Psoas muscle (tissue), 8 donors: ENCODE measurements around the gene OLFM4. TPM values are rescaled to one million over a fixed set of nuclear protein-coding genes. Genes with fewer than 3 reads are reported as not detected.

ENCODE experiments used
- ATAC-seq, 4 donors: fragments of 200-7000 bp; cut with Tn5 transposase; one replicate each; pipeline ENCODE4 v1.9.1; 2020; ENCODE audit warnings: moderate library complexity in 3 of 4, mild to moderate bottlenecking in 2 of 4
- DNase-seq, 2 donors: peaks; one replicate each; pipeline ENCODE4 v3.0.0-alpha.2; 2020
- H3K27ac ChIP-seq: fragments of 200-600 bp; one replicate; pipeline ENCODE4 v1.8.0; 2022
- H3K27me3 ChIP-seq, 3 donors: fragments of 200-600 bp in 1 of 3; one replicate each; pipeline versions ENCODE4 v1.6.1 to v1.8.0; 2013 to 2022; ENCODE audit warnings: low read length in 2 of 3, mild to moderate bottlenecking in 2 of 3, moderate library complexity in 1 of 3; ENCODE audit not compliant: insufficient read depth in 3 of 3
- H3K36me3 ChIP-seq, 2 donors: fragments of 200-600 bp in 1 of 2; one replicate each; pipeline versions ENCODE4 v1.6.1 to v1.8.0; 2013 to 2022; ENCODE audit warnings: low read depth in 1 of 2, mild to moderate bottlenecking in 1 of 2, moderate library complexity in 1 of 2; ENCODE audit not compliant: insufficient read depth in 1 of 2
- H3K4me1 ChIP-seq: fragments of 200-600 bp; one replicate; pipeline ENCODE4 v1.8.0; 2022
- H3K4me3 ChIP-seq: fragments of 200-600 bp; one replicate; pipeline ENCODE4 v1.8.0; 2022; ENCODE audit warnings: mild to moderate bottlenecking
- H3K9me3 ChIP-seq: fragments of 200-600 bp; one replicate; pipeline ENCODE4 v1.8.0; 2022
- CTCF ChIP-seq: fragments of 200-600 bp; IDR thresholded peaks from one replicate; pipeline ENCODE4 v1.8.0; 2022; ENCODE audit warnings: antibody characterized with exemption
- WGBS, 3 donors: extraction: QIAGEN DNeasy Blood & Tissue Kit; methylation state at CpG; one replicate each; pipeline versions ENCODE4 v1.1.6 to v1.1.7; 2013; 5-methylcytosine and 5-hydroxymethylcytosine counted together
- intact Hi-C, 2 donors: fragments of 100-400 bp; cut with DNase I; formaldehyde crosslinking; loops; one replicate each; pipeline versions ENCODE4 v1.11.0 to v1.14.2; 2022
- long read RNA-seq, 2 donors: library from polyadenylated mRNA; unstranded; transcript quantifications; one replicate each; pipeline ENCODE4 v2.0.0, GENCODE V29; 2021
- polyA plus RNA-seq, 3 donors: library from polyadenylated mRNA; stranded (reverse); fragments of 200-250 nt; gene quantifications; one replicate each; pipeline ENCODE4 v1.2.3, GENCODE V29; 2013
- total RNA-seq, 4 donors: library from RNA; stranded (reverse); fragmentation: NEBNext Ultra II Directional in 2 of 4; extraction: Animal tissue kit (Norgen Biotek cat#: 25700) in 2 of 4; gene quantifications; one replicate each; pipeline versions ENCODE4 v1.2.1 to v1.2.4, GENCODE V29; 2021 to 2023
- donor health status: healthy with polysubstance abuse.
- donor health status: DM: no; HTN: no; CAD: no; lungs with moderate emphysema.
- donor health status: Bipolar disorder and iron deficiency.
- donor health status: healthy.
- donor health status: DM: yes; HTN: yes; CAD: no.
- donor health status: DM: no; HTN: no; CAD: no.
- donor health status: DM: no; HTN: no; CAD: no.
- donor health status: DM: yes; HTN: yes; CAD: no.

The OLFM4 gene
- total RNA-seq (under 1 TPM; 0.10 to 0.76 (median 0.55) TPM), polyA plus RNA-seq (under 1 TPM; 0.25 to 0.29 (median 0.25) TPM)
- long read RNA-seq, donor 1: 0 reads
- long read RNA-seq, donor 2: 0 reads

- Histone ChIP-seq H3K9me3 (no peaks in the 10 kb centered on the region), H3K27ac (no peak within 1 kb of the TSS), H3K4me1 (no peaks in the 10 kb centered on the region), H3K36me3 (no peaks in the 10 kb centered on the region), H3K27me3 (peaks cover 0 to 2% (median 0%) of the 10 kb centered on the region in 3 donors), H3K4me3 (no peak within 1 kb of the TSS)
- 83 to 88% (median 88%) methylated on average over 9 of the region's 9 CpGs for WGBS, 3 donors
- no peak for ATAC-seq
- DNase-seq: no peak
- no peak for TF ChIP-seq CTCF
- intact Hi-C loops: no loop called here
Measured at GRCh38 chr13:53028637-53029203, at the start of gene OLFM4. Gene OLFM4, plus strand, starts transcription at chr13:53028813. Its CDS starts 24 bp downstream, at chr13:53028837.

- no peak for ATAC-seq
- Histone ChIP-seq H3K4me3 (no peak overlapping the region), H3K27me3 (no peaks in the 10 kb centered on the region), H3K27ac (no peak overlapping the region), H3K9me3 (no peaks in the 10 kb centered on the region), H3K4me1 (no peaks in the 10 kb centered on the region), H3K36me3 (no peaks in the 10 kb centered on the region)
- no peak for DNase-seq
- TF ChIP-seq CTCF: no peak
- intact Hi-C loops: no loop called here
- WGBS, 3 donors: 18 to 30% (median 23%) methylated on average over 5 of the region's 5 CpGs
Measured at GRCh38 chr13:52978989-52979388, 49.6 kb upstream of the OLFM4 start.

- Histone ChIP-seq H3K27ac (no peak overlapping the region), H3K4me3 (no peak overlapping the region), H3K4me1 (no peaks in the 10 kb centered on the region), H3K9me3 (no peaks in the 10 kb centered on the region), H3K27me3 (no peaks in the 10 kb centered on the region), H3K36me3 (no peaks in the 10 kb centered on the region)
- WGBS, 3 donors: 85 to 90% (median 89%) methylated on average over 5 of the region's 5 CpGs
- ATAC-seq (no peak), DNase-seq (no peak)
- TF ChIP-seq CTCF: no peak
- intact Hi-C loops: no loop called here
Measured at GRCh38 chr13:52980695-52981094, 47.9 kb upstream of the OLFM4 start.

- Histone ChIP-seq H3K9me3 (no peaks in the 10 kb centered on the region), H3K27ac (no peak overlapping the region), H3K4me3 (no peak overlapping the region), H3K36me3 (no peaks in the 10 kb centered on the region), H3K4me1 (no peaks in the 10 kb centered on the region), H3K27me3 (no peaks in the 10 kb centered on the region)
- ATAC-seq: no peak
- 86 to 88% (median 86%) methylated on average over 4 of the region's 4 CpGs for WGBS, 3 donors
- no peak for DNase-seq
- TF ChIP-seq CTCF: no peak
- intact Hi-C loops: no loop called here
Measured at GRCh38 chr13:52983836-52984235, 44.8 kb upstream of the OLFM4 start.

GRCh38 chr13:52984881-52985363, 43.7 kb upstream of the OLFM4 start:
- H3K36me3 ChIP-seq: no peaks in the 10 kb centered on the region
- ATAC-seq (no peak), DNase-seq (no peak)
- WGBS, 3 donors: 87 to 90% (median 87%) methylated on average over 5 of the region's 5 CpGs
- no peak overlapping the region for H3K4me3 ChIP-seq
- H3K4me1 ChIP-seq: no peaks in the 10 kb centered on the region
- intact Hi-C loops: no loop called here
- no peaks in the 10 kb centered on the region for H3K27me3 ChIP-seq
- no peaks in the 10 kb centered on the region for H3K9me3 ChIP-seq
- no peak overlapping the region for H3K27ac ChIP-seq
- no peak for TF ChIP-seq CTCF
